ENCODE results near the gene UBE2K.

The UBE2K gene

GRCh38 chr4:39818646-39819045 lies 120.7 kb downstream of the UBE2K start:
- H3K36me3 ChIP-seq (ENCODE audit: control insufficient read depth in 1 of 2, insufficient read depth in 2 of 2, low read length in 2 of 2): peaks cover 0 to 4% of the 10 kb centered on the region in 2 donors
- no peak overlapping the region for H3K9ac ChIP-seq (ENCODE audit: low read depth in 1 of 2, low read length in 2 of 2)
- H3K9me3 ChIP-seq (ENCODE audit: control insufficient read depth in 1 of 2, low read length in 2 of 2): no peaks in the 10 kb centered on the region
- no peak overlapping the region for H3K4me3 ChIP-seq (ENCODE audit: low read depth in 1 of 2, low read length in 2 of 2)
- no peaks in the 10 kb centered on the region for H3K27me3 ChIP-seq (ENCODE audit: control insufficient read depth in 1 of 2, insufficient read depth in 2 of 2, low read length in 2 of 2)
- H3K27ac ChIP-seq (ENCODE audit: low read depth, low read length): no peak overlapping the region
- no peaks in the 10 kb centered on the region for H3K4me1 ChIP-seq (ENCODE audit: control insufficient read depth in 1 of 2, insufficient read depth in 2 of 2, low read length in 2 of 2)

DNA sequence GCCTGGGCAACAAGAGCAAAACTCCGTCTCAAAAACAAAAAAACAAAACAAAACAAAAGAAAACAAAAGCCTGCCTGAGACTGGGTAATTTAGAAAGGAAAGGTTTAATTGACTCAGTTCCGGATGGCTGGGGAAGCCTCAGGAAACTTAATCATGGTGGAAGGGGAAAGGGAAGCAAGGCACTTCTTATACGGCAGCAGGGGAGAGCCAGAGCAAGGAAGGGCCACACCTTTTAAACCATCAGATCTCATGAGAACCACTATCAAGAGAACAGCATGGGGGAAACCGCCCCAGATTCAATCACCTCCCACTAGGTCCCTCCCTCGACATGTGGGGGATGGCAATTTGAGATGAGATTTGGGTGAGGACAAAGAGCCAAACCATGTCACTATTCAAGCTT lies 122.2 kb downstream of the UBE2K start:
- Histone ChIP-seq H3K4me3 (ENCODE audit: low read depth in 1 of 2, low read length in 2 of 2) (no peak overlapping the region), H3K9me3 (ENCODE audit: control insufficient read depth in 1 of 2, low read length in 2 of 2) (no peaks in the 10 kb centered on the region), H3K9ac (ENCODE audit: low read depth in 1 of 2, low read length in 2 of 2) (no peak overlapping the region), H3K36me3 (ENCODE audit: control insufficient read depth in 1 of 2, insufficient read depth in 2 of 2, low read length in 2 of 2) (peaks cover 0 to 10% of the 10 kb centered on the region in 2 donors), H3K4me1 (ENCODE audit: control insufficient read depth in 1 of 2, insufficient read depth in 2 of 2, low read length in 2 of 2) (no peaks in the 10 kb centered on the region), H3K27me3 (ENCODE audit: control insufficient read depth in 1 of 2, insufficient read depth in 2 of 2, low read length in 2 of 2) (no peaks in the 10 kb centered on the region), H3K27ac (ENCODE audit: low read depth, low read length) (no peak overlapping the region)

- no peaks in the 10 kb centered on the region for H3K9me3 ChIP-seq (ENCODE audit: control insufficient read depth in 1 of 2, low read length in 2 of 2)
- H3K9ac ChIP-seq (ENCODE audit: low read depth in 1 of 2, low read length in 2 of 2): peak overlapping the region in 1 of 2 donors; percentile 2
- H3K36me3 ChIP-seq (ENCODE audit: control insufficient read depth in 1 of 2, insufficient read depth in 2 of 2, low read length in 2 of 2): peaks cover 0 to 20% of the 10 kb centered on the region in 2 donors
- no peaks in the 10 kb centered on the region for H3K27me3 ChIP-seq (ENCODE audit: control insufficient read depth in 1 of 2, insufficient read depth in 2 of 2, low read length in 2 of 2)
- H3K27ac ChIP-seq (ENCODE audit: low read depth, low read length): no peak overlapping the region
- H3K4me3 ChIP-seq (ENCODE audit: low read depth in 1 of 2, low read length in 2 of 2): no peak overlapping the region
- H3K4me1 ChIP-seq (ENCODE audit: control insufficient read depth in 1 of 2, insufficient read depth in 2 of 2, low read length in 2 of 2): no peaks in the 10 kb centered on the region
Observed at GRCh38 chr4:39821951-39822350, 124.0 kb downstream of the UBE2K start.

GRCh38 chr4:39822662-39823061 lies 124.7 kb downstream of the UBE2K start:
- Histone ChIP-seq H3K9ac (ENCODE audit: low read depth in 1 of 2, low read length in 2 of 2) (peak overlapping the region in 1 of 2 donors; percentile 2), H3K27me3 (ENCODE audit: control insufficient read depth in 1 of 2, insufficient read depth in 2 of 2, low read length in 2 of 2) (no peaks in the 10 kb centered on the region), H3K4me1 (ENCODE audit: control insufficient read depth in 1 of 2, insufficient read depth in 2 of 2, low read length in 2 of 2) (no peaks in the 10 kb centered on the region), H3K27ac (ENCODE audit: low read depth, low read length) (no peak overlapping the region), H3K9me3 (ENCODE audit: control insufficient read depth in 1 of 2, low read length in 2 of 2) (no peaks in the 10 kb centered on the region), H3K36me3 (ENCODE audit: control insufficient read depth in 1 of 2, insufficient read depth in 2 of 2, low read length in 2 of 2) (peaks cover 0 to 20% of the 10 kb centered on the region in 2 donors), H3K4me3 (ENCODE audit: low read depth in 1 of 2, low read length in 2 of 2) (no peak overlapping the region)

GRCh38 chr4:39823191-39823590 lies 125.3 kb downstream of the UBE2K start:
- no peak overlapping the region for H3K9ac ChIP-seq (ENCODE audit: low read depth in 1 of 2, low read length in 2 of 2)
- no peaks in the 10 kb centered on the region for H3K9me3 ChIP-seq (ENCODE audit: control insufficient read depth in 1 of 2, low read length in 2 of 2)
- H3K4me3 ChIP-seq (ENCODE audit: low read depth in 1 of 2, low read length in 2 of 2): no peak overlapping the region
- no peaks in the 10 kb centered on the region for H3K4me1 ChIP-seq (ENCODE audit: control insufficient read depth in 1 of 2, insufficient read depth in 2 of 2, low read length in 2 of 2)
- peaks cover 0 to 25% of the 10 kb centered on the region in 2 donors for H3K36me3 ChIP-seq (ENCODE audit: control insufficient read depth in 1 of 2, insufficient read depth in 2 of 2, low read length in 2 of 2)
- no peak overlapping the region for H3K27ac ChIP-seq (ENCODE audit: low read depth, low read length)
- no peaks in the 10 kb centered on the region for H3K27me3 ChIP-seq (ENCODE audit: control insufficient read depth in 1 of 2, insufficient read depth in 2 of 2, low read length in 2 of 2)

GRCh38 chr4:39825090-39825489 lies 127.2 kb downstream of the UBE2K start:
- Histone ChIP-seq H3K27me3 (ENCODE audit: control insufficient read depth in 1 of 2, insufficient read depth in 2 of 2, low read length in 2 of 2) (no peaks in the 10 kb centered on the region), H3K9me3 (ENCODE audit: control insufficient read depth in 1 of 2, low read length in 2 of 2) (no peaks in the 10 kb centered on the region), H3K36me3 (ENCODE audit: control insufficient read depth in 1 of 2, insufficient read depth in 2 of 2, low read length in 2 of 2) (peaks cover 0 to 40% of the 10 kb centered on the region in 2 donors), H3K9ac (ENCODE audit: low read depth in 1 of 2, low read length in 2 of 2) (no peak overlapping the region), H3K4me3 (ENCODE audit: low read depth in 1 of 2, low read length in 2 of 2) (no peak overlapping the region), H3K4me1 (ENCODE audit: control insufficient read depth in 1 of 2, insufficient read depth in 2 of 2, low read length in 2 of 2) (no peaks in the 10 kb centered on the region), H3K27ac (ENCODE audit: low read depth, low read length) (no peak overlapping the region)

GRCh38 chr4:39825741-39826231 lies 127.8 kb downstream of the UBE2K start:
- no peak overlapping the region for H3K27ac ChIP-seq (ENCODE audit: low read depth, low read length)
- H3K4me1 ChIP-seq (ENCODE audit: control insufficient read depth in 1 of 2, insufficient read depth in 2 of 2, low read length in 2 of 2): no peaks in the 10 kb centered on the region
- H3K36me3 ChIP-seq (ENCODE audit: control insufficient read depth in 1 of 2, insufficient read depth in 2 of 2, low read length in 2 of 2): peaks cover 3 to 46% of the 10 kb centered on the region in 2 donors
- no peak overlapping the region for H3K9ac ChIP-seq (ENCODE audit: low read depth in 1 of 2, low read length in 2 of 2)
- H3K4me3 ChIP-seq (ENCODE audit: low read depth in 1 of 2, low read length in 2 of 2): no peak overlapping the region
- no peaks in the 10 kb centered on the region for H3K9me3 ChIP-seq (ENCODE audit: control insufficient read depth in 1 of 2, low read length in 2 of 2)
- H3K27me3 ChIP-seq (ENCODE audit: control insufficient read depth in 1 of 2, insufficient read depth in 2 of 2, low read length in 2 of 2): no peaks in the 10 kb centered on the region

All from duodenal mucosa (tissue), 2 donors.